ENCODE results near the gene AREG. TPM values are rescaled to one million over a fixed set of nuclear protein-coding genes. Genes with fewer than 3 reads are reported as not detected.

The AREG gene
- total RNA-seq, 1 donor from 2014 or later = 2.2 TPM

DNA sequence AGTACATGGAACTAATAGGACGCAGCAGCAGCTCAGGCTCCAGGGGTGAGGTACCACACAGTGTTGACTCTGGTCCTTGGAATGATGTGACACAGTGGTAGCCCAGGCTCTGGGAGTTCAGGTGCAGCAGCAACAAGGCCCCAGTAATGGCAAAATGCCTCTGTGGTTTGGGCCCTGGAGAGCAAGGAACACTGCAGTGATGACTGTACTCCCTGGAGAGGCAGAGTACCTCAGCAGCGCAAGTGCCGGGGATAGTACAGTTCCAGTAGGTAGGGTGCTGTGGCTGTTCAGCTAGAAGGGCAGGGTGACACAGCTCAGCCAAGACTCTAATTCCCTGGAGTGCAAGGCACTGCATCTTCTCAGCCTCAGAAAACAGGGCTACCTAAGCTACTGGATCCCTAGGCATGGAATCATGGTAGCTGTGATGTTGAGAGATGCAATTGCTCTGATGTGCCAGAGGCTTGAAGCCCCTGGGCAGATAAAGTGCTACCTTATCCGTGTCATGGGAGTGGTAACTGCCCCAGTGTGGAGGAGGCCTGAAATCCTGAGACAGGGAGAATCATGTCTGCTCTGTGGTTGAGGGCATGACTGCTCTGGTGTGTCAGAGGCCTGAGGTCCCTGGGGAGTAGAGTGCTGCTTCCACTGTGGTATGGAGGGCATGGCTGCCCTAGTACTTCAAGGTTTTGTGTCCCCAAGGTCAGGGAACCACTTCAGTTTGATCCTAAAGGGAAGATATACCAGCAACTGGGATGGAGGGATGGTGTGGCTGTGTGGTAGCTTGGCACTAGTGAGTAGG is 55.2 kb downstream of the AREG start:
- Mint-ChIP-seq H3K4me3 (ENCODE audit: low read depth) (no peak overlapping the region), H3K9me3 (ENCODE audit: low read depth) (no peaks in the 10 kb centered on the region), H3K27me3 (peaks cover 7% of the 10 kb centered on the region), H3K27ac (no peak overlapping the region), H3K36me3 (ENCODE audit: insufficient read depth) (no peaks in the 10 kb centered on the region), H3K4me1 (ENCODE audit: low read depth) (no peaks in the 10 kb centered on the region)
- TF ChIP-seq, protein P1, sequence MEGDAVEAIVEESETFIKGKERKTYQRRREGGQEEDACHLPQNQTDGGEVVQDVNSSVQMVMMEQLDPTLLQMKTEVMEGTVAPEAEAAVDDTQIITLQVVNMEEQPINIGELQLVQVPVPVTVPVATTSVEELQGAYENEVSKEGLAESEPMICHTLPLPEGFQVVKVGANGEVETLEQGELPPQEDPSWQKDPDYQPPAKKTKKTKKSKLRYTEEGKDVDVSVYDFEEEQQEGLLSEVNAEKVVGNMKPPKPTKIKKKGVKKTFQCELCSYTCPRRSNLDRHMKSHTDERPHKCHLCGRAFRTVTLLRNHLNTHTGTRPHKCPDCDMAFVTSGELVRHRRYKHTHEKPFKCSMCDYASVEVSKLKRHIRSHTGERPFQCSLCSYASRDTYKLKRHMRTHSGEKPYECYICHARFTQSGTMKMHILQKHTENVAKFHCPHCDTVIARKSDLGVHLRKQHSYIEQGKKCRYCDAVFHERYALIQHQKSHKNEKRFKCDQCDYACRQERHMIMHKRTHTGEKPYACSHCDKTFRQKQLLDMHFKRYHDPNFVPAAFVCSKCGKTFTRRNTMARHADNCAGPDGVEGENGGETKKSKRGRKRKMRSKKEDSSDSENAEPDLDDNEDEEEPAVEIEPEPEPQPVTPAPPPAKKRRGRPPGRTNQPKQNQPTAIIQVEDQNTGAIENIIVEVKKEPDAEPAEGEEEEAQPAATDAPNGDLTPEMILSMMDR (IDR thresholded peaks at IDR 0.05; ENCODE audit: unreplicated experiment) = no peak
- DNase-seq (ENCODE audit: low spot score, unreplicated experiment) = no peak

DNA sequence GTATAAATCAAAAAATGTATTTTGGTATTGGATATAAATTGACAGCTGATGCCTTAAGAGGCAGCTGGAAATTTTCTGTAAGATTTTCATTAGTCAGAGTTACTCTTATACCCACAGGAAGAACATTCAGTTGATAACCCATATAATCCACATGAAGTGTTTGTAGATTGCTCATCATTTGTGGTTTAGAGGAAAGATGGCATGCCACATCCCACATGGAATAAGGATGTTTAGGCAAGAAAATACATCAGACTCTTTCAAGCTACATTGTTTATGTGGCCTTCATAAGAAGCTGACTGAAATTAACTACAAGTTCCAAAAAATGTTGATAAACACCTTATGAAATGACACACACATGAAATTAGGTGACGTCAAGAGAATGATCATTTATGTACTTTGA is 56.6 kb downstream of the AREG start:
- H3K9me3 Mint-ChIP-seq (ENCODE audit: low read depth) = peaks cover 3% of the 10 kb centered on the region
- H3K36me3 Mint-ChIP-seq (ENCODE audit: insufficient read depth) = no peaks in the 10 kb centered on the region
- no peaks in the 10 kb centered on the region for H3K4me1 Mint-ChIP-seq (ENCODE audit: low read depth)
- H3K4me3 Mint-ChIP-seq (ENCODE audit: low read depth) = no peak overlapping the region
- DNase-seq (ENCODE audit: low spot score, unreplicated experiment) = no peak
- H3K27ac Mint-ChIP-seq = no peak overlapping the region
- TF ChIP-seq, protein P1 (IDR thresholded peaks at IDR 0.05; ENCODE audit: unreplicated experiment) = no peak
- H3K27me3 Mint-ChIP-seq = peaks cover 7% of the 10 kb centered on the region

DNA sequence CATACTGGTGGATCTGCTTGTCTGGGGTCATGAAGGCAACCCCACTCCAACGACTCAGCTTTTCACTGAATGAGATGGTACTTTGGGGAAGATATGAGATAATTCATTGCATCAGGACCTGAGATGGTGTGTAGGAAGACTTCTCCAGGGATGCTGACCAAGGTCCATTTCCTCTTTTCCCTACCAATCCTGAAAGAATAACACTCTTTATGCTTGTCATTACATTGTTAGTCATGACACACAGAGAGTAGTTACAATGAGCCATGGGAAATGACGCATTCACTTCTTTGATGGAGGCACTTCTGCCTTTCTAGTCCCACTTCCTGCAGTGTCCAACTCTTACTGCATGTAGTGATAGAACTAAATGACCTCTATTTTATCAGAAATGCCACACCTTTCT is 58.6 kb downstream of the AREG start:
- Mint-ChIP-seq H3K27me3 (peaks cover 5% of the 10 kb centered on the region), H3K4me3 (ENCODE audit: low read depth) (no peak overlapping the region), H3K9me3 (ENCODE audit: low read depth) (peaks cover 7% of the 10 kb centered on the region), H3K27ac (no peak overlapping the region), H3K36me3 (ENCODE audit: insufficient read depth) (no peaks in the 10 kb centered on the region), H3K4me1 (ENCODE audit: low read depth) (peaks cover 5% of the 10 kb centered on the region)
- TF ChIP-seq, protein P1 (IDR thresholded peaks at IDR 0.05; ENCODE audit: unreplicated experiment) = no peak
- no peak for DNase-seq (ENCODE audit: low spot score, unreplicated experiment)

DNA sequence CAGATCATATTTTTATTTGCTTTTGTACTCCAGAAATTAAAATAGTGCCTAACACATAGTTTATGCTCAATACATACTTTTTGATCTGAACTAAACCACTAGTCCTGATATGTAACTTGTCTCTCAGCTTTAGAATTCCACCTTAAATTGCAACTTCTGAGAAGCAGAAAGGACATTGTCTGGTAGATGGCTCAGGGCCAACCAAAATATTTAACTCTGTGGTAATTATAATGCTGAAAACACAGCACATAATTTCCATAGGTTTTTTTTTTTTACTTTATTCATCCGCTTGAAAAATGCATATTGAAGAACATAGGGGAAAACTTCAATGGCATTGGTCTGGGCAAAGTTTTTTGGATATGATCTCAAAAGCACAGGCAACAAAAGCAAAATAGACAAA is 59.3 kb downstream of the AREG start:
- TF ChIP-seq, protein P1 (IDR thresholded peaks at IDR 0.05; ENCODE audit: unreplicated experiment) = no peak
- H3K36me3 Mint-ChIP-seq (ENCODE audit: insufficient read depth) = no peaks in the 10 kb centered on the region
- no peak for DNase-seq (ENCODE audit: low spot score, unreplicated experiment)
- no peak overlapping the region for H3K4me3 Mint-ChIP-seq (ENCODE audit: low read depth)
- peaks cover 7% of the 10 kb centered on the region for H3K9me3 Mint-ChIP-seq (ENCODE audit: low read depth)
- H3K4me1 Mint-ChIP-seq (ENCODE audit: low read depth) = peaks cover 5% of the 10 kb centered on the region
- H3K27me3 Mint-ChIP-seq = peaks cover 2% of the 10 kb centered on the region
- H3K27ac Mint-ChIP-seq = no peak overlapping the region

Other genes with a start within 250 kb of the AREG start
- not detected in 2 replicates for gene EPGN, start 136.7 kb upstream of the AREG start, total RNA-seq
- gene EREG, start 80.0 kb upstream of the AREG start, total RNA-seq = not detected in 2 replicates

Measured in progenitor cell of endocrine pancreas (in vitro differentiated cells).